Loucy (cell line): ENCODE data around the gene FGF12.

Experiments
- EZH2phosphoT487 ChIP-seq: fragments of 200-600 bp; IDR thresholded peaks from 2 replicates; pipeline ENCODE4 v1.6.1; 2018; ENCODE audit warnings: antibody characterized with exemption, mild to moderate bottlenecking, moderate library complexity, borderline replicate concordance
- TF ChIP-seq, protein P1 (sequence below): fragments of 200-600 bp; sonication (generic); conservative IDR thresholded peaks from 2 replicates; pipeline ENCODE4 v1.5.1; 2014; ENCODE audit warnings: mild to moderate bottlenecking, antibody characterized with exemption, low read length

DNA sequence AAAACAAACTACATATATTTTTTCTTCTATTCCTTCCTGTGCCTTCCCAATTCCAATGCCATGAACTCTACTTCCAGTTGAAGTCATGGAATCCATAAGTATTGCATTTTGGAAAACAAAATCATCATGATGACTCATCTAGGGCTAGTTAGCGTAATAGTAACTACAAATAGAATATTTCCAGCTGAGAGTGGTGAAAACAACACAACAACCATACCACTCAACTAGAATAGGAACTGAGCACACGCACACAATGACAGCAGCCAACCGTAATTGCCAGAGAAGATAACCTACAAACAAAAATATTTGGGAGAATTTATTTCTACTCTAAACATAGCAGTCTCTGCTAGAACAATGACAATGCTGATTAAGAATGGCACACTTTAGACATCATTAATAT lies 225.9 kb downstream of the FGF12 start:
- TF ChIP-seq, protein P1, sequence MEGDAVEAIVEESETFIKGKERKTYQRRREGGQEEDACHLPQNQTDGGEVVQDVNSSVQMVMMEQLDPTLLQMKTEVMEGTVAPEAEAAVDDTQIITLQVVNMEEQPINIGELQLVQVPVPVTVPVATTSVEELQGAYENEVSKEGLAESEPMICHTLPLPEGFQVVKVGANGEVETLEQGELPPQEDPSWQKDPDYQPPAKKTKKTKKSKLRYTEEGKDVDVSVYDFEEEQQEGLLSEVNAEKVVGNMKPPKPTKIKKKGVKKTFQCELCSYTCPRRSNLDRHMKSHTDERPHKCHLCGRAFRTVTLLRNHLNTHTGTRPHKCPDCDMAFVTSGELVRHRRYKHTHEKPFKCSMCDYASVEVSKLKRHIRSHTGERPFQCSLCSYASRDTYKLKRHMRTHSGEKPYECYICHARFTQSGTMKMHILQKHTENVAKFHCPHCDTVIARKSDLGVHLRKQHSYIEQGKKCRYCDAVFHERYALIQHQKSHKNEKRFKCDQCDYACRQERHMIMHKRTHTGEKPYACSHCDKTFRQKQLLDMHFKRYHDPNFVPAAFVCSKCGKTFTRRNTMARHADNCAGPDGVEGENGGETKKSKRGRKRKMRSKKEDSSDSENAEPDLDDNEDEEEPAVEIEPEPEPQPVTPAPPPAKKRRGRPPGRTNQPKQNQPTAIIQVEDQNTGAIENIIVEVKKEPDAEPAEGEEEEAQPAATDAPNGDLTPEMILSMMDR, result no peak
- TF ChIP-seq EZH2phosphoT487, result no peak
